Keratinocyte (primary cell): ENCODE results near the gene SRGAP3. TPM values are rescaled to one million over a fixed set of nuclear protein-coding genes. Genes with fewer than 3 reads are reported as not detected.

Experiments
- DNase-seq: peaks from one replicate; pipeline ENCODE4 v3.0.0-alpha.2; 2011; ENCODE audit warnings: low read depth, missing footprints, low spot score
- FAIRE-seq: peaks from 2 replicates; lab custom pipeline; 2011; peaks lifted over from hg19 to GRCh38; lab: Jason Lieb, UNC
- H2AFZ ChIP-seq: 2 replicates; pipeline ENCODE4 v1.6.0; 2012; ENCODE audit warnings: low read length, control low read depth, inconsistent platforms; ENCODE audit not compliant: control insufficient read depth
- H3K27ac ChIP-seq: 2 replicates; pipeline ENCODE4 v1.5.1; 2011; ENCODE audit warnings: low read length; ENCODE audit not compliant: control insufficient read depth, insufficient read depth
- H3K27me3 ChIP-seq: 3 replicates; pipeline ENCODE4 v1.6.0; 2011; ENCODE audit warnings: low read length; ENCODE audit not compliant: control insufficient read depth, insufficient read depth; ENCODE audit errors: extremely low read depth
- H3K36me3 ChIP-seq, 2 experiments: 2 replicates in 1 of 2; 3 replicates in 1 of 2; pipeline ENCODE4 v1.5.1; 2011; ENCODE audit warnings: low read length in 2 of 2, mild to moderate bottlenecking in 1 of 2; ENCODE audit not compliant: control insufficient read depth in 2 of 2, insufficient read depth in 2 of 2; ENCODE audit errors: extremely low read depth in 1 of 2
- H3K4me1 ChIP-seq: 3 replicates; pipeline ENCODE4 v1.5.1; 2011; ENCODE audit warnings: low read length; ENCODE audit not compliant: control insufficient read depth, insufficient read depth; ENCODE audit errors: extremely low read depth
- H3K4me2 ChIP-seq: 3 replicates; pipeline ENCODE4 v1.6.0; 2011; ENCODE audit warnings: low read depth, low read length; ENCODE audit not compliant: control insufficient read depth, insufficient read depth; ENCODE audit errors: extremely low read depth
- H3K4me3 ChIP-seq, 3 experiments: fragments of 200-600 bp in 1 of 3; sonication (generic) in 1 of 3; 2 replicates in 2 of 3; 3 replicates in 1 of 3; pipeline ENCODE4 v1.5.1; 2011 to 2016; ENCODE audit warnings: low read length in 3 of 3, mild to moderate bottlenecking in 3 of 3, control low read depth in 2 of 3, inconsistent platforms in 1 of 3, low read depth in 1 of 3, mixed read lengths in 1 of 3, mixed run types in 1 of 3, moderate library complexity in 1 of 3; ENCODE audit not compliant: control insufficient read depth in 2 of 3, insufficient read depth in 2 of 3; ENCODE audit errors: extremely low read depth in 1 of 3
- H3K79me2 ChIP-seq: 2 replicates; pipeline ENCODE4 v1.6.0; 2012; ENCODE audit warnings: low read length; ENCODE audit not compliant: control insufficient read depth, insufficient read depth
- H3K9ac ChIP-seq: 3 replicates; pipeline ENCODE4 v1.6.0; 2011; ENCODE audit warnings: low read length; ENCODE audit not compliant: control insufficient read depth, insufficient read depth; ENCODE audit errors: extremely low read depth
- H3K9me1 ChIP-seq: 3 replicates; pipeline ENCODE4 v1.6.0; 2011; ENCODE audit warnings: low read length; ENCODE audit not compliant: control insufficient read depth, insufficient read depth; ENCODE audit errors: extremely low read depth
- H3K9me3 ChIP-seq: 2 replicates; pipeline ENCODE4 v1.5.1; 2012; ENCODE audit warnings: low read depth, low read length; ENCODE audit not compliant: control insufficient read depth
- H4K20me1 ChIP-seq: 3 replicates; pipeline ENCODE4 v1.6.0; 2011; ENCODE audit warnings: low read length; ENCODE audit not compliant: control insufficient read depth, insufficient read depth; ENCODE audit errors: extremely low read depth
- EZH2 ChIP-seq: IDR thresholded peaks from one replicate; pipeline ENCODE4 v1.6.1; 2012; ENCODE audit warnings: inconsistent platforms, mild to moderate bottlenecking, low read length, moderate library complexity
- dilution Hi-C: fragments of 300-500 bp; cut with MboI; formaldehyde crosslinking; loops from one replicate; pipeline ENCODE4 v1.7.0; 2020; ENCODE audit warnings: low sequenced_read_pairs; ENCODE audit not compliant: extremely low pct_ligation_motif_present
- polyA plus RNA-seq, 5 experiments: library from polyadenylated mRNA; depleted of rRNA in 3 of 5; stranded (reverse) in 3 of 5; stranded (forward) in 1 of 5; unstranded in 1 of 5; fragments of >200 nt; gene quantifications; 1 replicate in 1 of 5; 2 replicates in 3 of 5; 3 replicates in 1 of 5; pipeline versions ENCODE4 v1.2.1 to v1.2.3, GENCODE V29; 2011 to 2012; ENCODE audit warnings: missing spikeins in 2 of 5, low read depth in 1 of 5, low replicate concordance in 1 of 5
- TF ChIP-seq, protein P1 (sequence below), 3 experiments: IDR thresholded peaks in 1 of 3; conservative IDR thresholded peaks in 1 of 3; optimal IDR thresholded peaks in 1 of 3; 2 replicates in 2 of 3; 3 replicates in 1 of 3; pipeline versions ENCODE3 to v1.5.1; 2011; ENCODE audit warnings: low read length in 3 of 3, mild to moderate bottlenecking in 3 of 3, moderate library complexity in 2 of 3, control low read depth in 1 of 3, inconsistent platforms in 1 of 3; ENCODE audit not compliant: insufficient read depth in 2 of 3; ENCODE audit errors: extremely low read depth in 1 of 3

Gene SRGAP3
- polyA plus RNA-seq, 1 donor (not counting 4 experiments of a cell fraction or from before 2014, with no cell fraction given): 7.2 TPM

DNA sequence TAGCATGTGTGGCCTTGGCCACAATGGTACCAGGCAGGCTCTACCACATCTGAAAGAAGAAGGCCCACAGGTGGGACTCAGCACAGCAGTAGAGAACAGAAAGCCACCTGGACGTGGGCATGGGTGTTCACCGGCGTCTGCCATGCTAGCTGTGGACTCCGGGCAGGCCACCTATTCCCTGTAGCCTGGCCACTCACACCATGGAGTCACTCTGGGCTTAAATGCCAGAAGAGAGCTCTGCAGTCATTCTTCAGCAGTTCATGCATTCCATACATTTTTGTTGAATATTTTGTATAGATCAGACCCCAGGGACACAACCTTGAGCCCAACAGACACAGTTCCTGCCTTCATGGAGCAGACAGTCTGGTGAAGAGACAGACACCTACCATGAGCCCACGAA, 138.6 kb downstream of the SRGAP3 start:
- no peaks in the 10 kb centered on the region for H3K27me3 ChIP-seq
- H3K27ac ChIP-seq: no peak overlapping the region
- no peaks in the 10 kb centered on the region for H3K36me3 ChIP-seq
- no peak overlapping the region for H3K9ac ChIP-seq
- no peak overlapping the region for H3K4me3 ChIP-seq
- H3K79me2 ChIP-seq: no peaks in the 10 kb centered on the region
- no peak overlapping the region for H2AFZ ChIP-seq
- dilution Hi-C loops: no loop called here
- no peaks in the 10 kb centered on the region for H4K20me1 ChIP-seq
- H3K9me3 ChIP-seq: no peaks in the 10 kb centered on the region
- no peak overlapping the region for H3K4me2 ChIP-seq
- no peaks in the 10 kb centered on the region for H3K9me1 ChIP-seq
- no peak for DNase-seq
- TF ChIP-seq EZH2: no peak
- TF ChIP-seq, protein P1, sequence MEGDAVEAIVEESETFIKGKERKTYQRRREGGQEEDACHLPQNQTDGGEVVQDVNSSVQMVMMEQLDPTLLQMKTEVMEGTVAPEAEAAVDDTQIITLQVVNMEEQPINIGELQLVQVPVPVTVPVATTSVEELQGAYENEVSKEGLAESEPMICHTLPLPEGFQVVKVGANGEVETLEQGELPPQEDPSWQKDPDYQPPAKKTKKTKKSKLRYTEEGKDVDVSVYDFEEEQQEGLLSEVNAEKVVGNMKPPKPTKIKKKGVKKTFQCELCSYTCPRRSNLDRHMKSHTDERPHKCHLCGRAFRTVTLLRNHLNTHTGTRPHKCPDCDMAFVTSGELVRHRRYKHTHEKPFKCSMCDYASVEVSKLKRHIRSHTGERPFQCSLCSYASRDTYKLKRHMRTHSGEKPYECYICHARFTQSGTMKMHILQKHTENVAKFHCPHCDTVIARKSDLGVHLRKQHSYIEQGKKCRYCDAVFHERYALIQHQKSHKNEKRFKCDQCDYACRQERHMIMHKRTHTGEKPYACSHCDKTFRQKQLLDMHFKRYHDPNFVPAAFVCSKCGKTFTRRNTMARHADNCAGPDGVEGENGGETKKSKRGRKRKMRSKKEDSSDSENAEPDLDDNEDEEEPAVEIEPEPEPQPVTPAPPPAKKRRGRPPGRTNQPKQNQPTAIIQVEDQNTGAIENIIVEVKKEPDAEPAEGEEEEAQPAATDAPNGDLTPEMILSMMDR (optimal IDR thresholded peaks at IDR 0.05 in 1 of 3, IDR thresholded peaks at IDR 0.05 in 1 of 3, conservative IDR thresholded peaks at IDR 0.05 in 1 of 3; ENCODE audit: extremely low read depth in 1 of 3, insufficient read depth in 2 of 3, low read length in 3 of 3): no peak
- FAIRE-seq: no peak
- no peaks in the 10 kb centered on the region for H3K4me1 ChIP-seq

DNA sequence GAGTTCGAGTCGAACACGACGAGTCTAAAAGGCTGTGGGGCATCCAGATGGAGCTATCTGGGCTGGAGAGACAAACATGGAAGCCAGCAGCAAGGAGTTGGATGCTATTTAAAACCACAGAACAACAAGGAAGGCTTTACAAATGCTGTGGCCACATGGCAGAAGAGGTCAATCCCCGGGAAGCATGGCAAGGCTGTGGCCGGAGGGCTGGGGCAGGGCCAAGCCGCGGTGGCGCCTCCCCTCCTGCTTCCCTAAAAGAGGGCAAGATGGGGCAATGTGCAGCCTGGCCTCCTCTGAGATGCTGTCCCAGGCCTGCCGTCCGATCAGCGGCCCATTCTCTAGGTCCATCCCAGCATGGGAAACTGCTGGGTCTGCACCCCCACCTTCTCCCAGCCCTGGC, 139.1 kb downstream of the SRGAP3 start:
- no peaks in the 10 kb centered on the region for H3K79me2 ChIP-seq
- no peak for TF ChIP-seq EZH2
- TF ChIP-seq, protein P1 (optimal IDR thresholded peaks at IDR 0.05 in 1 of 3, IDR thresholded peaks at IDR 0.05 in 1 of 3, conservative IDR thresholded peaks at IDR 0.05 in 1 of 3; ENCODE audit: extremely low read depth in 1 of 3, insufficient read depth in 2 of 3, low read length in 3 of 3): no peak
- H4K20me1 ChIP-seq: no peaks in the 10 kb centered on the region
- no peak overlapping the region for H3K4me3 ChIP-seq
- no peaks in the 10 kb centered on the region for H3K9me3 ChIP-seq
- DNase-seq (no peak), FAIRE-seq (no peak)
- no peaks in the 10 kb centered on the region for H3K36me3 ChIP-seq
- H3K27ac ChIP-seq: no peak overlapping the region
- no peaks in the 10 kb centered on the region for H3K27me3 ChIP-seq
- H3K9ac ChIP-seq: no peak overlapping the region
- dilution Hi-C loops: no loop called here
- H3K4me2 ChIP-seq: no peak overlapping the region
- H3K4me1 ChIP-seq: no peaks in the 10 kb centered on the region
- H3K9me1 ChIP-seq: no peaks in the 10 kb centered on the region
- no peak overlapping the region for H2AFZ ChIP-seq
